ACHN (cell line): Measurements from ENCODE around the gene HCN1.
"Not testable (repeated sequence)": the region's sequence is repeated elsewhere in the genome, so short reads cannot be mapped to it uniquely, and the experiment has no call there.

Experiments used
- DNase-seq: peaks from one replicate; pipeline ENCODE4 v3.0.0-alpha.2; 2015
- in situ Hi-C: cut with HindIII; loops from 2 replicates; pipeline ENCODE4 v1.10.0; 2017; ENCODE audit warnings: low sequenced_read_pairs, low pct_ligation_motif_present, low pct_unique_long_range_greater_than_20kb

The HCN1 gene

GRCh38 chr5:45371423-45371822 lies 324.8 kb downstream of the HCN1 start:
- in situ Hi-C loops, DNase-seq: not testable (repeated sequence)

- in situ Hi-C loops, result no loop called here
- DNase-seq, result no peak
Measured at GRCh38 chr5:45355189-45355992, 340.8 kb downstream of the HCN1 start.

- in situ Hi-C loops, result no loop called here
- DNase-seq, result no peak
Measured at GRCh38 chr5:45336464-45336863, 359.7 kb downstream of the HCN1 start.

DNA sequence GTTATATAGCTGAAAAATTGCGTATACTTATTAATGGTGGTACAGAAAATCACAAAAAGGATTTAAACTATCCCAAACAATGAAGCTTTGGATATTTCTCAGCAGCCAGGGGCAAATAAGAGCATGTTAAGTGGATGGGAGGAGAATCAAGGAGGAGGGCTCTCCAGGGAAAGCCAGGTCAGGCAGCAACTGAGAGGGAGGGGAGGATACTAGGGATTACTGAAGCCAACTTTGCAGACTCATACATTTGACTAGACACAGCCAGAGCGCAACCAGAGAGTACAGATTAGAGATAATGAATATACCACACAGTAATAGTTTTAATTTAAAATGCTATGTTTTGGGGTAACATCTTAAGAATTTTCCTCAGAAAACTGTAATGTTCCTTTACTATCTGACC lies 360.2 kb downstream of the HCN1 start:
- in situ Hi-C loops, result no loop called here
- no peak for DNase-seq

DNA sequence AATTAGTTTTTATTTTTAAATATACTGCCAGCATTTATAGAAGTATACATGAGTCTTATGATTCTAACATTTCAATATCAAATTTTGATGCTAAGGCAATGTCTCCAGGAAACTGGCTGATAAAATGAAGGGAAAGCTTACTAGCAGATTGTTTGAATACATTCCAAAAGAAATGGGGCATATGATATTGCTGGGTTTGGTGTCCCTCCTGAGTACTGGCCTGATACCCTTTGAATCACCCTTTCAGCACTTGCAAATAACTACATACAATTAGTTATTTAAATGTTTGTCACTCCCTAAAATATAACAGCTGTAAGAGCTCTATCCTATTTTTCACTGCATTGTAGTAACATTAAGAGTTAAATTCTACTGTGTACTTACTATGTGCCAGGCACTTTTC lies 360.8 kb downstream of the HCN1 start:
- in situ Hi-C loops, result no loop called here
- no peak for DNase-seq

- DNase-seq, result no peak
- in situ Hi-C loops, result no loop called here
Measured at GRCh38 chr5:45334939-45335338, 361.2 kb downstream of the HCN1 start.

DNA sequence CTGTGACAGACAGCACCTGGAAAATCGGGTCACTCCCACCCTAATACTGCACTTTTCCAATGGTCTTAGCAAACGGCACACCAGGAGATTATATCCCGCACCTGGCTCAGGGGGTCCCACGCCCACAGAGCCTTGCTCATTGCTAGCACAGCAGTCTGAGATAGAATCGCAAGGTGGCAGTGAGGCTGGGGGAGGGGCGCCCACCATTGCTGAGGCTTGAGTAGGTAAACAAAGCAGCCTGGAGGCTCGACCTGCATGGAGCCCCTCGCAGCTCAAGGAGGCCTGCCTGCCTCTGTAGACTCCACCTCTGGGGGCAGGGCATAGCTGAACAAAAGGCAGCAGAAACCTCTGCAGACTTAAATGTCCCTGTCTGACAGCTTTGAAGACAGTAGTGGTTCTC lies 383.6 kb downstream of the HCN1 start:
- in situ Hi-C loops, DNase-seq: not testable (repeated sequence)

DNA sequence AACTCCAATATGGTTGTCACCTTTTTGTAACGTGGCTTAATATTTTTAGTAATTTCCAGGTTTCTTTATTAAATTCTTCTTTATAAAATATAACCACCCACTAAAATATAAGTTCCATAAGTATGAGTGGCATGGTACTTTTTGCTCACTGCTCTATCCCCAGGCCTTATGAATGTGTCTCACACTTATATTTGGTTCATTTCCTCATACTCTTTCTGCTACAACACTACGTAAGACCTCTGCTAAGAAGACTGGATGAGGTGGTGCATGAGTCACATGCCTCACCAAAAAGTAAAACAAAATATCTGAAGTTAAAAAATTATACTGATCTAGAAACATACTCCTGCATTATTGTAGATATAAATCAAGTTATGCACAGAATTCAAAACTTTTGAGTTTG lies 400.9 kb downstream of the HCN1 start:
- in situ Hi-C loops, result no loop called here
- DNase-seq, result no peak

DNA sequence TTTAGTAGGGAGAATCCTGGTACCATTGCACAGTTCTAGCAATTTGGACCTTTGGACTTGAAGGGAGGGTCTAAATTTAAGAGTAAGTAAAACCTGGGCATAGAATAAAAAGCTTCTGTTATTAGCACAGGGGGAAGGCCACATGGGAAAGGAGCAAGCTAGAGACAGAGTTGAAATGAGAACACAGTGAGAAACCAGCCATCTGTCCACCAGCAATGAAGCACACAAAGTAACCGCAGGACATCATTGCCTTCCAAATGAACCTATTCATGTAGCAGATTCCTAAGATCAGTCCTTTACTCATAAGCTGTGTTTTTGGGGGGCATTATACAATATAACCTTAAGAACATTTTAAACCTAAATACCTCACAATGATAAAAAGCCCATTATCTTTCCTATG lies 407.4 kb downstream of the HCN1 start:
- in situ Hi-C loops, result no loop called here
- no peak for DNase-seq

DNA sequence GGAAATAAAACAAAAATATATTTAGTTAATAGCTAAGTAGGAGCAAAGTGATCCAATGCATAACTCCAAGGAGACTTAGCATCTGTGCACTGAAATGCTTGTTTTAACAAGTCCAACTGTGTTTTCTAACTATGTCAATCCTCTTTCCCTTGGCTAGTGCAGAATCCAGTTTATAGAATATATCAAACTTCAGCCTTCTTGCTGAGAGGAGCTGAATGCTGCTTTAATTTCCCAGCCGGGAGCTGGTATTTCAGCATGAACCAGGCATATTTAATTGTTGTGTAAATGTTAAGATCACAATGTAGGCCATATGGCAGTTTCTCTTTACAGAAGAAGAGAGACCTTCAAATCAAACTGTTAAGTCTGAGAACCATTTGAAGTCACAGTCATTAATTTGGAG lies 411.7 kb downstream of the HCN1 start:
- in situ Hi-C loops, result no loop called here
- DNase-seq, result no peak

- in situ Hi-C loops, result no loop called here
- no peak for DNase-seq
Measured at GRCh38 chr5:45281081-45281480, 415.1 kb downstream of the HCN1 start.

DNA sequence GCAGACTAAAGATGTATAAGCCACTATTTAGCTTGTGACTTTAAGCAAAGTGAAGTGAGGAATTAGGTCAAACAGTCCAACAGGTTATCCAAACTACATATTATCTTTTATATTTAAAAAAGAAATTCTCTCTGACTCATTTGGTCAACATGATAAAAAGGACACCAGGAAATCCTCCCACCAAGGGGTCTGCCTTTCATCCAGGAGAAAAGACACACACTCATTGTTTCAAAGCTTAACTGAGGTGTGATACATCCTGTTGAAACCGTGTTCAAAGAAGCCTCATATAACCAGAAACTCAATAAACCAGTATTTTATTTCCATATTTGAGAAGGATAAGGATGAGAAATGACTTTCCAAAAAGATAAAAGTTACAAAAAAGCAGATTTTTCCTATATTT lies 417.1 kb downstream of the HCN1 start:
- in situ Hi-C loops, result no loop called here
- no peak for DNase-seq

- in situ Hi-C loops, result no loop called here
- peak; percentile 16 for DNase-seq
Measured at GRCh38 chr5:45277860-45278259, 418.3 kb downstream of the HCN1 start.

GRCh38 chr5:45274241-45274640 lies 421.9 kb downstream of the HCN1 start:
- in situ Hi-C loops, result no loop called here

GRCh38 chr5:45271626-45272025 lies 424.6 kb downstream of the HCN1 start:
- in situ Hi-C loops, result no loop called here
- no peak for DNase-seq

More at GRCh38 chr5:45274241-45274640, 421.9 kb downstream of the HCN1 start:
- peak; percentile 59 for DNase-seq

DNA sequence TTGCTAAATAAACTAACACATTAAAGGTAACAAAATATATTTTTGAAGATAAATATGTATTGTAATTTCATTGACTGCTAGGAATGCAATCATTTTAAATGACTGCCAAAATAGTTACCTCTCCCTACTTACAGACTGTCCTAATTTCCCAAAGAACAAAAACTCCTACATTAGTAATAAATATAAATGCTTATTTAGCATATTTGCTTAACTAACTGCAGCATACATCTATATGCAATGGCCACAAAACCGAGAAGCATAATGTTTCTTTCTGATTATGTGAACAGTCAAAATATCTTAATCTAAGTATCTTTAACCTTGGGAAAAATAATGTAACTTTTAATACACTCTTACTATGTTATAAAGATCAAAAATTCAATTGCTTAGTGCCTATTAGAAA lies 431.7 kb downstream of the HCN1 start:
- no peak for DNase-seq
- in situ Hi-C loops, result no loop called here

- in situ Hi-C loops, result no loop called here
Measured at GRCh38 chr5:45262061-45262590, 434.1 kb downstream of the HCN1 start.

GRCh38 chr5:45261125-45261524 lies 435.1 kb downstream of the HCN1 start:
- in situ Hi-C loops, result no loop called here
- no peak for DNase-seq

More at GRCh38 chr5:45262061-45262590, 434.1 kb downstream of the HCN1 start:
- DNase-seq, result no peak

GRCh38 chr5:45260292-45260691 lies 435.9 kb downstream of the HCN1 start:
- in situ Hi-C loops, result no loop called here

GRCh38 chr5:45252978-45253377 lies 443.2 kb downstream of the HCN1 start:
- DNase-seq, result no peak
- in situ Hi-C loops, result no loop called here

More at GRCh38 chr5:45260292-45260691, 435.9 kb downstream of the HCN1 start:
- DNase-seq, result no peak
